Testis (tissue), 3 donors: Measurements from ENCODE around the gene MYH10. TPM values are rescaled to one million over a fixed set of nuclear protein-coding genes. Genes with fewer than 3 reads are reported as not detected.

Experiments
- DNase-seq: peaks from one replicate; pipeline ENCODE4 v3.0.0-alpha.2; 2019
- H3K27ac ChIP-seq, 2 donors: fragments of 200-600 bp; sonication (generic); one replicate each; pipeline ENCODE4 v1.5.1; 2019
- H3K27me3 ChIP-seq: fragments of 200-600 bp; sonication (generic); one replicate; pipeline ENCODE4 v1.5.1; 2019
- H3K36me3 ChIP-seq: fragments of 200-600 bp; sonication (generic); one replicate; pipeline ENCODE4 v1.5.1; 2017; ENCODE audit warnings: low read depth; ENCODE audit errors: missing control alignments
- H3K4me1 ChIP-seq: fragments of 200-600 bp; sonication (generic); one replicate; pipeline ENCODE4 v1.5.1; 2019
- H3K4me3 ChIP-seq, 2 donors: fragments of 200-600 bp; sonication (generic); one replicate each; pipeline ENCODE4 v1.5.1; 2017 to 2019
- H3K9me3 ChIP-seq: fragments of 200-600 bp; sonication (generic); one replicate; pipeline ENCODE4 v1.5.1; 2017
- POLR2A ChIP-seq: fragments of 450-650 bp; IDR thresholded peaks from one replicate; pipeline ENCODE4 v1.6.1; 2017; ENCODE audit warnings: antibody characterized with exemption, mild to moderate bottlenecking, moderate library complexity
- WGBS, 2 donors: methylation state at CpG; one replicate each; pipeline ENCODE4 v1.1.5; 2018; 5-methylcytosine and 5-hydroxymethylcytosine counted together
- intact Hi-C: fragments of 100-400 bp; cut with DNase I; formaldehyde crosslinking; loops from one replicate; pipeline ENCODE4 v1.15.1; 2023; ENCODE audit warnings: low total_unique reads
- polyA plus RNA-seq: library from polyadenylated mRNA; stranded (reverse); fragments of 350-450 nt; fragmentation: Illumina TruSeq; extraction: RNeasy Lipid Tissue Mini Kit (QIAGEN cat#74804); gene quantifications from one replicate; pipeline ENCODE4 v1.2.3, GENCODE V29; 2014; ENCODE audit warnings: low read depth, low replicate concordance; ENCODE audit not compliant: insufficient read depth
- total RNA-seq, 2 donors: library from RNA; depleted of rRNA; stranded (reverse); fragments of >200 nt; gene quantifications; one replicate each; pipeline ENCODE4 v1.2.3, GENCODE V29; 2016
- TF ChIP-seq, protein P1 (sequence below), 3 experiments: fragments of 450-650 bp in 2 of 3; fragments of 200-600 bp in 1 of 3; sonication (generic) in 1 of 3; IDR thresholded peaks; one replicate each; pipeline ENCODE4 v1.5.1; 2016 to 2019; ENCODE audit warnings: antibody characterized with exemption in 3 of 3, mild to moderate bottlenecking in 2 of 3, moderate library complexity in 1 of 3

The MYH10 gene
- total and polyA plus RNA-seq, 3 donors from 2014 or later = 25.5 to 34.1 (median 33.1) TPM

DNA sequence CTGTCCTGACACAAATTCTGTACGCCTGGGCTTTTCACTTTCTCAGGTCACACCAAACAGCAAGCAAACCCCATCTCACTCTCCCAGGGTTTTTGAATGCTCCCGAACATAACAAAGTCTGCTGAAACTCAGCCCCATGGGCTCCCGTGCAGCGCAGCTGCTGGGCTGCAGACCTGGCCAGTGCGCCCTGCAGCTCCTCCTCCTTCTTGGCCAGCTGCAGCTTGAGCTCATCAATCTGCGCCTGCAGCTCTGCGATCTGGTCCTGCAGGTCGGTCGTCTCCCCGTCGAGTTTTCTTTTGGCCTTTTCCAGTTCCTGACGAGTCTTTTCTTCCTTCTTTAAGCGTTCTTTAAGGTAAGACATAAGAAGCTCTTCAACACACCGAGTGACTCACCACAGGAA, 124.4 kb downstream of the MYH10 start:
- Histone ChIP-seq H3K27ac (no peak overlapping the region), H3K9me3 (no peaks in the 10 kb centered on the region), H3K4me3 (no peak overlapping the region), H3K4me1 (no peaks in the 10 kb centered on the region), H3K27me3 (no peaks in the 10 kb centered on the region), H3K36me3 (no peaks in the 10 kb centered on the region)
- WGBS, 2 donors = 91% methylated on average over 14 of the region's 14 CpGs
- TF ChIP-seq POLR2A = no peak
- TF ChIP-seq, protein P1, sequence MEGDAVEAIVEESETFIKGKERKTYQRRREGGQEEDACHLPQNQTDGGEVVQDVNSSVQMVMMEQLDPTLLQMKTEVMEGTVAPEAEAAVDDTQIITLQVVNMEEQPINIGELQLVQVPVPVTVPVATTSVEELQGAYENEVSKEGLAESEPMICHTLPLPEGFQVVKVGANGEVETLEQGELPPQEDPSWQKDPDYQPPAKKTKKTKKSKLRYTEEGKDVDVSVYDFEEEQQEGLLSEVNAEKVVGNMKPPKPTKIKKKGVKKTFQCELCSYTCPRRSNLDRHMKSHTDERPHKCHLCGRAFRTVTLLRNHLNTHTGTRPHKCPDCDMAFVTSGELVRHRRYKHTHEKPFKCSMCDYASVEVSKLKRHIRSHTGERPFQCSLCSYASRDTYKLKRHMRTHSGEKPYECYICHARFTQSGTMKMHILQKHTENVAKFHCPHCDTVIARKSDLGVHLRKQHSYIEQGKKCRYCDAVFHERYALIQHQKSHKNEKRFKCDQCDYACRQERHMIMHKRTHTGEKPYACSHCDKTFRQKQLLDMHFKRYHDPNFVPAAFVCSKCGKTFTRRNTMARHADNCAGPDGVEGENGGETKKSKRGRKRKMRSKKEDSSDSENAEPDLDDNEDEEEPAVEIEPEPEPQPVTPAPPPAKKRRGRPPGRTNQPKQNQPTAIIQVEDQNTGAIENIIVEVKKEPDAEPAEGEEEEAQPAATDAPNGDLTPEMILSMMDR (IDR thresholded peaks at IDR 0.05) = no peak
- intact Hi-C loops = no loop called here
- no peak for DNase-seq

DNA sequence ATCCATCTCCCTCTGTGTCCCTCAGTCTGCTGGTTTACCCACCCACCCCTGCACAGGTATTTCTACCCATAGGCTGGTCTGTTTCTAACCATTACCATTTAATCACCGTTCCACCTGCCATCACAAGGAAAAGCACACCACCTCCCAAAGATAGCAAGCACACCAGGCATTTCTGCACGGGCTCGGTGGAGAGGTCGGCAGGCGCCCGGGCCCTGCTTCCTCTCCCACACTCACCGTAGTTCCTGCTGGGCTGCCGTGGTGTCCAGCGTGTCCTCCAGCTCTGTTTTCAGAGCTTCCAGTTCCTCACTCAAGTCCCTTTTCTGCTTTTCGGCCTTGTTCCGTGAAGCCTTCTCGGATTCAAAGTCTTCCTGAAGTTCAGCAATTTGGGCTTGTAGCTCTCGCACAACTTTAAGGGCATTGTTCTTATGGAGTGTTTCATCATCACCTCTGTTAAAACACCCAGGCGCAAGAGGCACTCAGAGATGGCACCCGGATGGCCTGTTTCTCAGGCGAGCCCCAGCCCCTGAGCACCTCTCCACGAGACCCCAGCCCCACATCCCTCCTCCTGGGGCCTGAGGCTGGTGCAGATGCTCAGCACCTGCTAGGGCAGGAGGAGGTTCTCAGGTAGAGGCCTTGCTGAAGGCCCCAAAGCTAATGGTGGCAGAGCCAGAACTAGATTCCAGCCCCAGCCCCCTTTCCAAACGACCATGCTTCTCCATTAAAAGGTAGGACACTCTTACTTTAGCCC, 125.9 kb downstream of the MYH10 start:
- Histone ChIP-seq H3K36me3 (no peaks in the 10 kb centered on the region), H3K9me3 (no peaks in the 10 kb centered on the region), H3K4me1 (peaks cover 4% of the 10 kb centered on the region), H3K27me3 (no peaks in the 10 kb centered on the region), H3K27ac (no peak overlapping the region), H3K4me3 (no peak overlapping the region)
- no peak for DNase-seq
- TF ChIP-seq POLR2A = no peak
- TF ChIP-seq, protein P1 (IDR thresholded peaks at IDR 0.05) = no peak
- intact Hi-C loops = no loop called here
- WGBS, 2 donors = 91 to 94% methylated on average over 18 of the region's 18 CpGs

DNA sequence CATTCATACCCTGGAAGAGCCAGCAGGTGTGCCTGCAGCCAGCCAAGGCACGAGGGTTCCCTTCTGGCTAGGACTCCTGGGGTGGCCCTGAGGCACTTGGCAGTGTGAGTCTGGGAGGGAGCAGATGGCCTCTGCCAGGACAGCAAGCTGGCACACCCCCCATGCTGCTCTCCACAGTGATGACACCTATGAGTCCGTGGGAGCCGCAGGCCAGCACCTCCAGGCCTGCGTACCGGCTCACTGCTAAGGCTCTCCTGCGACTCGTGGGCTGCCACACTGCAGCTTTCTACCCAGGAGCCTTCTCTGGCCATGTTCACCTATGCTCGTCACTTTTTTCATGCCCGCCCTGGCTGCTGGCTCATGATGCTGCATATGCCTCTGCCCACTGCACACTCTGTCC, 126.7 kb downstream of the MYH10 start:
- no peak overlapping the region for H3K4me3 ChIP-seq
- no peak overlapping the region for H3K27ac ChIP-seq
- WGBS, 2 donors = 85 to 93% methylated on average over 7 to 9 of the region's 9 CpGs
- H3K27me3 ChIP-seq = no peaks in the 10 kb centered on the region
- H3K9me3 ChIP-seq = no peaks in the 10 kb centered on the region
- H3K4me1 ChIP-seq = peaks cover 12% of the 10 kb centered on the region
- no peaks in the 10 kb centered on the region for H3K36me3 ChIP-seq
- intact Hi-C loops = no loop called here
- no peak for DNase-seq
- TF ChIP-seq POLR2A = no peak
- TF ChIP-seq, protein P1 (IDR thresholded peaks at IDR 0.05) = no peak

DNA sequence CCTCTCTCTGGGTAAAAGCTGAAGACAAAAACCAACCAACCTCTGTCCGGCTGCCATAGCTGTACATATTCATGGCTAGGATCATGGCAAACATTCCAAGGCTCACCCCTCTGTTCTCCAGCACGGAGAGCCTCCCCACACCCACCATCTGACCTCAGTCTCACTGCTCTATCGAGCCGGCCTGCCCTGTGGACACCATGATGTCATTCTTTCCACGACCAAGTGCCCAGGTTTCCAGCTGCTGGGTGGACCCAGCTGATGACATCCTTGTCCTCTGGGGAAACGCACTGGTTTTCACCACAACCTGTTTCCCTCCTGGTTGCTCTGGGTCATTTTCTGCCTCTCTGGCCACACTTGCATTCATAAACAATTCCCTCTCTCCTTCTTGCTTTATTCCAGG, 127.2 kb downstream of the MYH10 start:
- Histone ChIP-seq H3K4me1 (peaks cover 12% of the 10 kb centered on the region), H3K27me3 (no peaks in the 10 kb centered on the region), H3K36me3 (no peaks in the 10 kb centered on the region), H3K27ac (no peak overlapping the region), H3K9me3 (no peaks in the 10 kb centered on the region), H3K4me3 (no peak overlapping the region)
- DNase-seq = no peak
- intact Hi-C loops = no loop called here
- 75 to 76% methylated on average over 6 of the region's 6 CpGs for WGBS, 2 donors
- TF ChIP-seq, protein P1 (IDR thresholded peaks at IDR 0.05) = no peak
- no peak for TF ChIP-seq POLR2A

DNA sequence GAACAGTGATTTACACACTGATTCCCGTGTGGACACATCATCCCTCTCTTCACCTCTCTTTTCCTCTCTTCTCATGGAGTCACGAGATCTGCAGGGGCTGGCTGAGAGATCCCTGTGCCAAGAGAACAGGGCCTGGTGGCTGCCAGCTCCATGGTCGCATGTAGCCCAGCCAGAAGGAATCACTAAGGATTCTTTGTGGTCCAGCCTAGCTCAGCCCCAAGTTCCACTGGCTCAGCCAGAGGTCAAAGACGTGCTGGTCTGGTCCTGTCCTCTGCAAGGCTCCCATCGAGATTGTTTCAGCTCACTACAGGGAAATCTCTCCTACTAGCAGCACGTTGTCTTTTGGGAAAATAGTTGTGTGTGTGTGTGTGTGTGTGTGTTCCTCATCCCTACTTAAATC, 128.4 kb downstream of the MYH10 start:
- WGBS, 2 donors = 82 to 89% methylated on average over 6 of the region's 6 CpGs
- H3K4me1 ChIP-seq = peaks cover 12% of the 10 kb centered on the region
- H3K27me3 ChIP-seq = no peaks in the 10 kb centered on the region
- intact Hi-C loops = no loop called here
- no peaks in the 10 kb centered on the region for H3K36me3 ChIP-seq
- TF ChIP-seq, protein P1 (IDR thresholded peaks at IDR 0.05) = no peak
- no peak for TF ChIP-seq POLR2A
- no peak overlapping the region for H3K4me3 ChIP-seq
- no peak for DNase-seq
- no peaks in the 10 kb centered on the region for H3K9me3 ChIP-seq
- no peak overlapping the region for H3K27ac ChIP-seq
